WTC11 (cell line): Measurements from ENCODE around the gene ZNF266.

ENCODE experiments used
- ETV6 ChIP-seq: sonication (generic); formaldehyde crosslinking; IDR thresholded peaks from 2 replicates; pipeline ENCODE4 v1.8.1; 2022; ENCODE audit warnings: mild to moderate bottlenecking, missing genetic modification reagents
- FOXK1 ChIP-seq: sonication (generic); formaldehyde crosslinking; IDR thresholded peaks from 2 replicates; pipeline ENCODE4 v1.8.0; 2022; ENCODE audit warnings: mild to moderate bottlenecking, moderate library complexity, missing genetic modification reagents
- JUN ChIP-seq: sonication (generic); formaldehyde crosslinking; IDR thresholded peaks from 2 replicates; pipeline ENCODE4 v1.8.0; 2023; ENCODE audit warnings: mild to moderate bottlenecking, missing genetic modification reagents
- MXD4 ChIP-seq: fragments of 250-450 bp; sonication (Bioruptor Pico); IDR thresholded peaks from 2 replicates; pipeline ENCODE4 v1.8.0; 2021; ENCODE audit warnings: mild to moderate bottlenecking, moderate library complexity, borderline replicate concordance
- NFYB ChIP-seq: sonication (generic); formaldehyde crosslinking; conservative IDR thresholded peaks from 2 replicates; pipeline ENCODE4 v1.8.0; 2022; ENCODE audit warnings: low read depth, missing genetic modification reagents
- NR2C2 ChIP-seq: sonication (generic); formaldehyde crosslinking; IDR thresholded peaks from 2 replicates; pipeline ENCODE4 v1.8.0; 2022; ENCODE audit warnings: mild to moderate bottlenecking, missing genetic modification reagents
- SMAD3 ChIP-seq: sonication (generic); formaldehyde crosslinking; IDR thresholded peaks from 2 replicates; pipeline ENCODE4 v1.8.0; 2022; ENCODE audit warnings: missing genetic modification reagents, mild to moderate bottlenecking, borderline replicate concordance
- SMAD4 ChIP-seq: sonication (generic); formaldehyde crosslinking; IDR thresholded peaks from 2 replicates; pipeline ENCODE4 v1.8.0; 2022; ENCODE audit warnings: mild to moderate bottlenecking, missing genetic modification reagents
- ZNF121 ChIP-seq: sonication (generic); formaldehyde crosslinking; IDR thresholded peaks from 2 replicates; pipeline ENCODE4 v1.8.0; 2023; ENCODE audit warnings: missing genetic modification reagents
- TF ChIP-seq, protein P1 (sequence below): fragments of 200-600 bp; IDR thresholded peaks from 2 replicates; pipeline ENCODE4 v1.8.0; 2022; ENCODE audit warnings: antibody characterized with exemption
- TF ChIP-seq, protein P2 (sequence below): sonication (generic); formaldehyde crosslinking; IDR thresholded peaks from 2 replicates; pipeline ENCODE4 v1.8.0; 2022; ENCODE audit warnings: mild to moderate bottlenecking, missing genetic modification reagents
- TF ChIP-seq, protein P3 (sequence below): sonication (generic); formaldehyde crosslinking; IDR thresholded peaks from 2 replicates; pipeline ENCODE4 v1.8.1; 2023; ENCODE audit warnings: mild to moderate bottlenecking, missing genetic modification reagents
- TF ChIP-seq, protein P4 (sequence below): fragments of 250-450 bp; sonication (Bioruptor Pico); IDR thresholded peaks from 2 replicates; pipeline ENCODE4 v1.9.0; 2021; ENCODE audit warnings: mild to moderate bottlenecking, borderline replicate concordance

DNA sequence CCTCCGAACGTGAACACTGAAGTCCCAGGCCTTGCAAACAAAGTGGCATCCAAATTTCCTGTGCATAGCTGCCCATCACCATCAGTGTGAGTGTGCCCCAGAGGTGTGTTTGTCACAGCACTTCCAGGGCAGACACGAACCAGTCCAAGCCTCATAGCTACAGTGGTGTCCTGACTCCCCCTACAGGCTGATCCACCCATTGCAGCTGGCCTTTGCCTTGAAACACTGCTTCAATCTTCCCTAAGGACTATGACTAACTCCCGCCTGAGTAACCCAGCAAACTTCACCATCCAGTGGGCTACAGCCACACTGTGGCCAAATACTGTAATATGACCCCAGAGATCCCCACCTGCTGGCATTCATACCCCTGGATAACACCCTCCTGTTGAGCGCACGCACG lies 3.9 kb downstream of the ZNF266 start:
- TF ChIP-seq NR2C2 (CRISPR knock-in tag): no peak
- TF ChIP-seq, protein P1, sequence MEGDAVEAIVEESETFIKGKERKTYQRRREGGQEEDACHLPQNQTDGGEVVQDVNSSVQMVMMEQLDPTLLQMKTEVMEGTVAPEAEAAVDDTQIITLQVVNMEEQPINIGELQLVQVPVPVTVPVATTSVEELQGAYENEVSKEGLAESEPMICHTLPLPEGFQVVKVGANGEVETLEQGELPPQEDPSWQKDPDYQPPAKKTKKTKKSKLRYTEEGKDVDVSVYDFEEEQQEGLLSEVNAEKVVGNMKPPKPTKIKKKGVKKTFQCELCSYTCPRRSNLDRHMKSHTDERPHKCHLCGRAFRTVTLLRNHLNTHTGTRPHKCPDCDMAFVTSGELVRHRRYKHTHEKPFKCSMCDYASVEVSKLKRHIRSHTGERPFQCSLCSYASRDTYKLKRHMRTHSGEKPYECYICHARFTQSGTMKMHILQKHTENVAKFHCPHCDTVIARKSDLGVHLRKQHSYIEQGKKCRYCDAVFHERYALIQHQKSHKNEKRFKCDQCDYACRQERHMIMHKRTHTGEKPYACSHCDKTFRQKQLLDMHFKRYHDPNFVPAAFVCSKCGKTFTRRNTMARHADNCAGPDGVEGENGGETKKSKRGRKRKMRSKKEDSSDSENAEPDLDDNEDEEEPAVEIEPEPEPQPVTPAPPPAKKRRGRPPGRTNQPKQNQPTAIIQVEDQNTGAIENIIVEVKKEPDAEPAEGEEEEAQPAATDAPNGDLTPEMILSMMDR: peak; percentile 84
- no peak for TF ChIP-seq JUN (CRISPR knock-in tag)
- no peak for TF ChIP-seq FOXK1 (CRISPR knock-in tag)
- TF ChIP-seq, protein P2, sequence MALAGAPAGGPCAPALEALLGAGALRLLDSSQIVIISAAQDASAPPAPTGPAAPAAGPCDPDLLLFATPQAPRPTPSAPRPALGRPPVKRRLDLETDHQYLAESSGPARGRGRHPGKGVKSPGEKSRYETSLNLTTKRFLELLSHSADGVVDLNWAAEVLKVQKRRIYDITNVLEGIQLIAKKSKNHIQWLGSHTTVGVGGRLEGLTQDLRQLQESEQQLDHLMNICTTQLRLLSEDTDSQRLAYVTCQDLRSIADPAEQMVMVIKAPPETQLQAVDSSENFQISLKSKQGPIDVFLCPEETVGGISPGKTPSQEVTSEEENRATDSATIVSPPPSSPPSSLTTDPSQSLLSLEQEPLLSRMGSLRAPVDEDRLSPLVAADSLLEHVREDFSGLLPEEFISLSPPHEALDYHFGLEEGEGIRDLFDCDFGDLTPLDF (CRISPR knock-in tag): no peak
- no peak for TF ChIP-seq SMAD3
- TF ChIP-seq ETV6 (CRISPR knock-in tag): no peak
- TF ChIP-seq NFYB: no peak
- TF ChIP-seq, protein P3, sequence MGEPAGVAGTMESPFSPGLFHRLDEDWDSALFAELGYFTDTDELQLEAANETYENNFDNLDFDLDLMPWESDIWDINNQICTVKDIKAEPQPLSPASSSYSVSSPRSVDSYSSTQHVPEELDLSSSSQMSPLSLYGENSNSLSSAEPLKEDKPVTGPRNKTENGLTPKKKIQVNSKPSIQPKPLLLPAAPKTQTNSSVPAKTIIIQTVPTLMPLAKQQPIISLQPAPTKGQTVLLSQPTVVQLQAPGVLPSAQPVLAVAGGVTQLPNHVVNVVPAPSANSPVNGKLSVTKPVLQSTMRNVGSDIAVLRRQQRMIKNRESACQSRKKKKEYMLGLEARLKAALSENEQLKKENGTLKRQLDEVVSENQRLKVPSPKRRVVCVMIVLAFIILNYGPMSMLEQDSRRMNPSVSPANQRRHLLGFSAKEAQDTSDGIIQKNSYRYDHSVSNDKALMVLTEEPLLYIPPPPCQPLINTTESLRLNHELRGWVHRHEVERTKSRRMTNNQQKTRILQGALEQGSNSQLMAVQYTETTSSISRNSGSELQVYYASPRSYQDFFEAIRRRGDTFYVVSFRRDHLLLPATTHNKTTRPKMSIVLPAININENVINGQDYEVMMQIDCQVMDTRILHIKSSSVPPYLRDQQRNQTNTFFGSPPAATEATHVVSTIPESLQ: no peak
- TF ChIP-seq, protein P4, sequence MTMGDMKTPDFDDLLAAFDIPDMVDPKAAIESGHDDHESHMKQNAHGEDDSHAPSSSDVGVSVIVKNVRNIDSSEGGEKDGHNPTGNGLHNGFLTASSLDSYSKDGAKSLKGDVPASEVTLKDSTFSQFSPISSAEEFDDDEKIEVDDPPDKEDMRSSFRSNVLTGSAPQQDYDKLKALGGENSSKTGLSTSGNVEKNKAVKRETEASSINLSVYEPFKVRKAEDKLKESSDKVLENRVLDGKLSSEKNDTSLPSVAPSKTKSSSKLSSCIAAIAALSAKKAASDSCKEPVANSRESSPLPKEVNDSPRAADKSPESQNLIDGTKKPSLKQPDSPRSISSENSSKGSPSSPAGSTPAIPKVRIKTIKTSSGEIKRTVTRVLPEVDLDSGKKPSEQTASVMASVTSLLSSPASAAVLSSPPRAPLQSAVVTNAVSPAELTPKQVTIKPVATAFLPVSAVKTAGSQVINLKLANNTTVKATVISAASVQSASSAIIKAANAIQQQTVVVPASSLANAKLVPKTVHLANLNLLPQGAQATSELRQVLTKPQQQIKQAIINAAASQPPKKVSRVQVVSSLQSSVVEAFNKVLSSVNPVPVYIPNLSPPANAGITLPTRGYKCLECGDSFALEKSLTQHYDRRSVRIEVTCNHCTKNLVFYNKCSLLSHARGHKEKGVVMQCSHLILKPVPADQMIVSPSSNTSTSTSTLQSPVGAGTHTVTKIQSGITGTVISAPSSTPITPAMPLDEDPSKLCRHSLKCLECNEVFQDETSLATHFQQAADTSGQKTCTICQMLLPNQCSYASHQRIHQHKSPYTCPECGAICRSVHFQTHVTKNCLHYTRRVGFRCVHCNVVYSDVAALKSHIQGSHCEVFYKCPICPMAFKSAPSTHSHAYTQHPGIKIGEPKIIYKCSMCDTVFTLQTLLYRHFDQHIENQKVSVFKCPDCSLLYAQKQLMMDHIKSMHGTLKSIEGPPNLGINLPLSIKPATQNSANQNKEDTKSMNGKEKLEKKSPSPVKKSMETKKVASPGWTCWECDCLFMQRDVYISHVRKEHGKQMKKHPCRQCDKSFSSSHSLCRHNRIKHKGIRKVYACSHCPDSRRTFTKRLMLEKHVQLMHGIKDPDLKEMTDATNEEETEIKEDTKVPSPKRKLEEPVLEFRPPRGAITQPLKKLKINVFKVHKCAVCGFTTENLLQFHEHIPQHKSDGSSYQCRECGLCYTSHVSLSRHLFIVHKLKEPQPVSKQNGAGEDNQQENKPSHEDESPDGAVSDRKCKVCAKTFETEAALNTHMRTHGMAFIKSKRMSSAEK (CRISPR knock-in tag): no peak
- TF ChIP-seq ZNF121 (CRISPR knock-in tag): no peak
- TF ChIP-seq SMAD4: no peak
- TF ChIP-seq MXD4: no peak
